HuH-7 (cell line): ENCODE measurements around the gene EIPR1.
"Not testable (repeated sequence)": the region's sequence is repeated elsewhere in the genome, so short reads cannot be mapped to it uniquely, and the experiment has no call there.

Source experiments
- DNase-seq: peaks from one replicate; pipeline ENCODE4 v3.0.0; 2011; ENCODE audit warnings: low spot score

EIPR1 gene

GRCh38 chr2:3403587-3404334 is 26.1 kb upstream of the EIPR1 start:
- no peak for DNase-seq

GRCh38 chr2:3399829-3400228 is 22.2 kb upstream of the EIPR1 start:
- DNase-seq, result no peak

- DNase-seq, result no peak
These were observed 21.8 kb upstream of the EIPR1 start for GRCh38 chr2:3399381-3399780.

GRCh38 chr2:3398857-3399256 is 21.2 kb upstream of the EIPR1 start:
- no peak for DNase-seq

GRCh38 chr2:3396920-3397559 is 19.4 kb upstream of the EIPR1 start:
- DNase-seq, result no peak

- DNase-seq, result no peak
These were observed 14.6 kb upstream of the EIPR1 start for GRCh38 chr2:3392216-3392615.

GRCh38 chr2:3390041-3390440 is 12.4 kb upstream of the EIPR1 start:
- DNase-seq, result no peak

GRCh38 chr2:3389193-3389592 is 11.6 kb upstream of the EIPR1 start:
- DNase-seq, result no peak

- no peak for DNase-seq
These were observed 10.8 kb upstream of the EIPR1 start for GRCh38 chr2:3388412-3388738.

- no peak for DNase-seq
These were observed 10.2 kb upstream of the EIPR1 start for GRCh38 chr2:3387644-3388411.

- DNase-seq, result no peak
These were observed 9.4 kb upstream of the EIPR1 start for GRCh38 chr2:3387011-3387410.

GRCh38 chr2:3386448-3386958 is 8.9 kb upstream of the EIPR1 start:
- DNase-seq, result no peak

- DNase-seq, result peak; percentile 85
These were observed 2.3 kb upstream of the EIPR1 start, which contains the start of gene TRAPPC12 for GRCh38 chr2:3379647-3380534. Gene TRAPPC12 (plus strand): TSS chr2:3379694. CDS start chr2:3387624, 7,930 bp downstream.

- no peak for DNase-seq
These were observed 1.7 kb upstream of the EIPR1 start for GRCh38 chr2:3379339-3379646.

- peak; percentile 53 for DNase-seq
These were observed 373 bp downstream of the EIPR1 start for GRCh38 chr2:3377279-3377611.

GRCh38 chr2:3376821-3377220 is 797 bp downstream of the EIPR1 start:
- no peak for DNase-seq

GRCh38 chr2:3369340-3370181 is 8.1 kb downstream of the EIPR1 start:
- DNase-seq, result not testable (repeated sequence)

- DNase-seq, result no peak
These were observed 9.3 kb downstream of the EIPR1 start for GRCh38 chr2:3368261-3368722.

- no peak for DNase-seq
These were observed 12.4 kb downstream of the EIPR1 start for GRCh38 chr2:3365219-3365618.

- no peak for DNase-seq
These were observed 15.9 kb downstream of the EIPR1 start for GRCh38 chr2:3361518-3362389.
